Cerebellar nuclear complex (tissue), 1 donor: ENCODE results near the gene LDLRAD4.
"Not testable (repeated sequence)": the region's sequence is repeated elsewhere in the genome, so short reads cannot be mapped to it uniquely, and the experiment has no call there.

ENCODE experiments used
- DNase-seq, 2 experiments: peaks; one replicate each; lab custom pipeline; 2025; lab: John Stamatoyannopoulos, UW

Gene LDLRAD4

DNA sequence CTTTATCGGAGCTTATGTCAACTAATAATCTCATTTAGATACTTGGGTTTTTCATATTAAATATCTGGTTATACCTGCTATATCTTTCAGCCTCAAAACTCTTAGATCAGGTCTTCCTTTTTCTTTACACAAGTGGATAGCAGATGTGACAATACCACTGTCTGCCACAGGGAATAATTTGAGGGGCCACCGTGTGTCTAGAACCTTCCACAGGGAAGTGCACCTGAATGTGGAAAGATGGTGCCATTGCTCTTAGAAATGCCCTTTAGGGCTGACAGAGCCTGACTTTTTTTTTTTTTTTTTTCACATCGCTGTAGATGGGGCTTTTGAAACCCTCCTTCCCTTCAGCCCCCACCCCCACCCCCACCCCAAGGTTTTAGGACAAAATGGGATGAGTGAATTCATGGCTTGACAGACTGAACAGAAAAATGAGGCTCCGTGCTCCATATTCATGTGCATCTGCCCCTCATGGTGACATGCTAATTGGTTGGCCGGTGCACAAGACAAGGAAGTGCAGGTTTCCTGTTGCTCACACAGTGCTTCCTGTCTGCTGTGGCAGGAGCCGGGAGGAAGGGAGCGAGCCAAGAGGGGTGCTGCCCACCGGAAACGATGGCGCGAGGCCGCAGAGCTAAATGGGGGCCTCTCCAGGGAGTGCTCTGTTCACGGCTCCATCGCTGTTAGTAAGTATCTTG is 246.0 kb downstream of the LDLRAD4 start:
- no peak for DNase-seq

DNA sequence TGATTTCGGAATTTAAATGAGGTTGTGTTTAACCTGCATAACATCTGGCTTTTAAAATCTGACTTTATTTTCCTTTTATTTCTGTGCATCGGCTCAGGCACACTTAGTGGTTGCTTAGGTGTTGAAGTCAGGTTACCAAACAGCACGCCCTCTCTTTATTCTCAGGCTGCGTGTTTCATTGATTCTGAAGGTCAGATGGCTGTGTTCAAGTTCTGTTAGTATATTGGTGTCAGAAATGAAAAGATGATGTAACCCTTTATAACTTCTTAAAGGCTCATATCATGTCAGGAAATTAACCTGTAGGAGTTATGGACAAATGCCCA is 246.5 kb downstream of the LDLRAD4 start:
- DNase-seq: no peak

DNA sequence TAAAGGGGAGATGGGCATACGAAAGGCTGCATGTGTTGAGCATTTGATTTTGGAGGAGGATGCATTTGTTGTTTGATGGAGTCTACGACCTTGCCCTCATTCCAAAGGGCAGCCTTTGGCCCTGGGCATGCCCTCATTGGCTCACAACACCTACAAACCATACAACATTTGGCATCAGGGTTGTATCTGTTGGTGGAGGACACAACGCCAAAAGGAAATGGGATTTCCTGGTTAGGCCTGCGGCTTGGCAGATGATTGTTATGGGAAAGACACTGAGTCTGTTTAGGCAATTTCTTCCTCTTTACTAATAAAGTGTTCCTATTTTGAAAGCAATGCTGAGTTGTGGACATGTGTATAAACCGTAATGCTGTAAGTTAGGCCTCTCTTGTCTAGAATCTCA is 246.9 kb downstream of the LDLRAD4 start:
- DNase-seq: no peak

DNA sequence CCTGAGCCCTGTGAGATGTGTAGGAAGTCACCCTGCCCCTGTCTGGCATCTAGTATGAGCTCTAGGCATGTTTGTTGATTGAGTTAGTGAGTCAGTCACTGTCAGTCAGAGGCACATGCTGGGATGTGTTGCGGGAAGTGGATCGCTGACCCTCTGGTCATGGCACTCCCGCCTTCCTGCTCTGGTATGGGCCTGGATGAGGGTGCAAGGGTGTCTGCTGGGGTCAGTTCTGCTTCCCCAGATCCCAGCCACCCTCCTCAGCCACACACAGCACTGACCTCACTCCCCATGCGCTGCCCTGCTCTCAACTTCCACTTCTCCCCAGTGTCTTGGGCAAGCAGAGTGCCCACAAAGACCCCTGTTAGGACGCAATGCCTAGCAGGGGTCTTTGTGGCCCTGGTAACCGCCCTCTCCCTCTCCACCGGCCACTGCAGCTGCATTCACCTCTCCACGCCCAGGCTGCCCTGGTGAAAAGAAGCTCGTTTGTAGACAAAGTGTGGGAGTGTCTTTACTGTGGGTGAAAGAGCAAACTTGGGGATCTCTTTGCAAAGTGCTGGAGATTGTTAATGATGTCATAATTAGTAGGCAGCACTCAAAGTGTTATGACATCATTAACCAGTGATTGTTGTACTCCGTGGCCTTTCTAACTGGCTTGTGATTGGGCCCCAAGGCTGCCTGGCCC is 252.1 kb downstream of the LDLRAD4 start:
- DNase-seq: no peak

DNA sequence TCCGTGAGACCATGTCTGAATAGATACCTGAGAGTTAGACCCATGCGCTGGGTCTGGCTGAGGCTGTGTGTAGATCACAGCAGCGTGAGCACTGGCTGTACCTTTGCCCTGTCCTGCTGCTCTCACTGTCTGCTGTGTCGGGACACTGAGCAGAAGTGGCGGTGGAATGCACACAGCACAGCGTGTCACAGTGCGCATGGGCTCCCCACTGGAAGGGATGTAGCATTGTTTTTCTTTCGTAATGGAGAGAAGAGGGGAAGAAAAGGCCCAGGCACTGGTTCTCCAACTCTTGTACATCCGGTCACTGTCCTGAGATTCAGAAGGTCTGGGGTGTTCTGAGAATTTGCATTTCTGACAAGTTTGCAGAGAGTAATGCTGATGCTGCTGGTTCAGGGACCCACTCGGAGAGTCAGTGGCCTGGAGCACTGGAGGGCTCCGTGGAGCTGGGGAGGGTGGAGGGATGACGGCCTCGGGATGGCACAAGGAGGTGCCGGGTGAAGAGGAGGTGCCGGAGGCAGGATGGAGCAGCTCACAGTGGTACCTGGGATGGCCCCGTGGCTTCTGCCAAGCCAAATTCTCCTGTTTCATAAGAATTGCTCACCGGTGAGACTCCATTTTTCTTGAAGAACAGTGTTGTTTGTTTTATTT is 252.8 kb downstream of the LDLRAD4 start:
- DNase-seq: no peak

DNA sequence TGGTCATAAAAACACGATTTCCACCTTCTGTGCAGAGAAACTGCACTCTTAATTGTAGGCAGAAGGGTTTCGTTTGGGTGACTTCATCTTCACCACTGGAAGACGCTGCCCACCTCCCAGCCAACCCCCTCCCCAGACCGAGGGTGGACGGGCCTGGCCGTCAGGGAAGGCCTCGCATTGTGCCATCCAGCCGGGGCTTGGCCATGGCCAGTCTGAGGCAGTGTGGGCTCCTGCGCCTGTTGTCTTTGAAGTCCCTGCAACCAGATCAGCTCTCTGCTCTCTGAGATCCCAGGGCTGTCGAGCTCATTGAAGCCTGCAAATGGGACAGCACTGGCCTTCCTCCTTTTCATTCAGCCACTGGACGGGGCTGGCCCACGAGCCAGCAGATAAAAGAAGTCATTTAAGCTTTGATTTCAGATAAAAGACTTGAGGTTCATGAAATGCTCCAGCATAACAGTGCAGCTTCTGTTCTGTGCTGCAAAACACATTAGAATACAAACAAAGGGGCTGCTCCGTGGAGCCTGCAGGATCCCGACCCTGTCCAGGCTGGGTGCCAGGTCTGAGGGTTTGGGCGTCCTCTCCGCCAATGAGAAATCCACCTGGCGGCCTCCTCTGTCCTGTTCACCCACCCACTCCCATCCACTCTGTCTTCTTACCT is 253.5 kb downstream of the LDLRAD4 start:
- no peak for DNase-seq

DNA sequence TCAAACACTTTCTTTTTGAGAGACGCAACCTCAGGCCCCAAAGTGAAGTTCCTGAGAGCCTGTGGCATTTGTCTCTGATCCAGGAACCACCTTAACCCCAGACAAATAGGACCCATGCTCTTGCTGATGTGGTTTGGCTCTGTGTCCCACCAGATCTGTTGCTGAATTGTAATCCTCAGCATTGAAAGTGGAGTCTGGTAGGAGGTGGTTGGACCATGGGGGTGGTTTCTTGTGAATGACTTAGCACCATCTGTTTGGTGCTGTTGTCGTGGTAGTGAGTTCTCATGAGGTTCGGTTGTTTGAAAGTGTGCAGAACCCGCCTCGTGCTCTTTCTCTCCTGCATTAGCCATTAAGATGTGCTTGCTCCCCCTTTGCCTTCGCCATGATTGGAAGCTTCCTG is 255.2 kb downstream of the LDLRAD4 start:
- no peak for DNase-seq

DNA sequence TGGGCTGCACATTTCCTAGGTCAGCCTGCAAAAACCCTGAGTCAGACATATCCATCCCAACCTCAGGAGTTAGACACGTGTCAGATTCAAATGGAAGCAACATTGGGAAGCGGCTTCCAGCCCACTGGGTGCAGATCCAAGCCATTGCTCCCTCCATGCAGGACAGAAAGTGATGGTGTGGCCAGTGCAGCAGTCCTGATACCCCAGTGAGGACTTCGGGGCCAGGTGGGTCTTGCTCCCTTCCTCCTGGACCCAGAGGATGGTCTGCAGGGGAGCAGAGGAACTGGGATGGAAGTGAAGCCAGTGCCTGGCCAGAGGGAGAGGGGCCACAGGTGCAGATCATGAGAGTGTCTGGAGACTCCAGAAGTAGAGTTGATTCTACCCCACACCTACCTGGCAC is 255.8 kb downstream of the LDLRAD4 start:
- DNase-seq: no peak

DNA sequence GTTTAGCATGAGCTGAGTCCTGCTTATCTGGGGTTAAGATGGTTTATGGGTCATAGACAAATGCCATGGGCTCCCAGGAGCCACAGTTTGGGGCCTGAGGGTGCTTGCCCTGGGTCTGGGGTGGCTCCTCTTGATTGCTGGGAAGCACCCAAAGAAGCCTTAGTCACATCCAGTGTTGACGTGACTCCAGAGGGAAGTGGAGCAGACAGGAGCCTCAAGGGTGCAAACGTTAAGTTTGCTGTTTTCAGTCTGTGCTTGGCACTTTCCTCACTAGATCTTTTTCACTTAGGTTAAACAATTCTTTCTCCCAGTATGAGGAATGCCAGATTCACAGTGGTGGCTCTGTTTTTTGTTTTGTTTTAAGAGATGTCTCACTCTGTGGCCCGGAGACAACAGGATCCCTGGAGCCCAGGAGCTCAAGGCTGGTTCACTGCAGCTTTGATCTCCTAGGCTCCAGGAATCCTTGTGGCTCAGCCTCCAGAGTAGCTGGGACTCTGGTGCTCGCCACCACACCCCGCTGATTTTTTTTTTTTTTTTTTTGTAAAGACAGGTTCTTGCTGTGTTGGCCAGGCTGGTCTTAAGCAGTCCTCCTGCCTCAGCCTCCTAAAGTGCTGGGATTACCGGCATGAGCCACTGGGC is 256.5 kb downstream of the LDLRAD4 start:
- no peak for DNase-seq

DNA sequence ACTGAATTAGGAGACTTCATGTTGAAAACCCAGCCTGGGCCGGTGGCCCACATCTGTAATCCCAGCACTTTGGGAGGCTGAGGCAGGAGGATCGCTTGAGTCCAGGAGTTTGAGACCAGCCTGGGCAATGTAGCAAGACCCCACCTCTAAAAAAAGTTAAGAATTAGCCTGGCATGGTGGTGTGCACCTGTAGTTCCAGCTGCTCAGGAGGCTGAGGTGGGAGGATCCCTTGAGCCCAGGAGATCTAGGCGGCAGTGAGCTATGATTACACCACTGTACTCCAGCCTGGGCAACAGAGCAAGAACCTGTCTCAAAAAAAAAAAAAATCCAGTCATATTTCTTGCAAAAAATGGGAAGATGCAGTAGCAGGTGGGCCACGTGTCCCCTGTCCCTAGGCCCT is 257.8 kb downstream of the LDLRAD4 start:
- not testable (repeated sequence) for DNase-seq

DNA sequence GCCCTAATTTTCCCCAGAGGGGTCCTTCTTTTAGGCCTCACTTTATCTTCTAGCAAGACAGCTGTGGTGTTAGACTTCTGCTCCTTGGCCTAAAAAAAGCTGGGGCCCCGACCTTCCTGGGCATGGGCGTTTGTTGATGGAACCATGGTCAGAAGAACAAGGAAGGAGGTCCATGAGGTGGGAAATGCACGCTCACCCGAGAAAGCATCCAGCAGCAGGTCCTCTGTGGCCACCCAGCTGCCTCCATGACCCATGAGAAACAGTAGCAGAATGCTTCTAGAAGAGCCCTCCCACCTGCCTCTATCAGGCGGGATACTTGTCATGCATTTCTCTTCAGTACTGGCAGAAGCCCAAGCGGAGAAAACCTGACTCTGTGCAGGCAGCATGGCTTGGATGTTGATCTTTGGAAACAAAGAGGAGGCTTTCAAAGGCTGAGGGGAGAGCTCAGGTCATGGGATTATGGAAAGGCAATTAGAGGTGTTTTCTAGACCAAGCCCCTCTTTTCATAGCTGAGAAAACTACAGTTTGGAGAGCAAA is 258.7 kb downstream of the LDLRAD4 start:
- no peak for DNase-seq

DNA sequence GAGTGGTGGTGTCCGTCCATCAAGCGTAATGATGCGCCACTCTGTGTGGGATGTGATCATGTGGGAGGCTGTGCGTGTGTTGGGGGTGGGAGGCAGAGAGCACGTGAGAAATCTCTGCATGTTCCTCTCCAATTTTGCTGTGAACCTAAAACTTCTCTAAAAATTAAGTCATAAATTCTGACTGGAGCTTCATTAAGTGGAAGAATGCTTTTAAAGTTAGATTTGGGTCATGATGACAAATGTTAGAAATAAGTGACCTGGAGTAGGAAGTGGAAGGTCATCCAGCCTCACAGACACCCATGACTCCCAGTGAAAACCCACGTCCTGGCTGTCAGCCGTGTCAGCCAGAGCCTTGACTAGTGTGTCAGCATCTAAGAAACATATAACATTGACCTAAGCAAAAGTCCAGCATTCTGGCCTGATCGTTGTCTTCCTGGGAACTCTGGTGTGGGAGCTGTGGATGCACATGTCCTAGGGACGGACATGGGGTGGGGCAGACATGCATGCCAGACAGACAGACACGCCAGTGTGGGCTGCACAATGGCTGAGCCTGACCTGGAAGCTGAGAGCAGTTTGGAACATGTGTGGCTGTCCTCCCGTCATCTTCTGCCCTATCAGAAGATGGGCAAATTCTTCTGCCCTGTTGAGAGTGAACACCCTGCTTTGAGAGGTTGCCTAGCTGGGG is 262.2 kb downstream of the LDLRAD4 start:
- no peak for DNase-seq

DNA sequence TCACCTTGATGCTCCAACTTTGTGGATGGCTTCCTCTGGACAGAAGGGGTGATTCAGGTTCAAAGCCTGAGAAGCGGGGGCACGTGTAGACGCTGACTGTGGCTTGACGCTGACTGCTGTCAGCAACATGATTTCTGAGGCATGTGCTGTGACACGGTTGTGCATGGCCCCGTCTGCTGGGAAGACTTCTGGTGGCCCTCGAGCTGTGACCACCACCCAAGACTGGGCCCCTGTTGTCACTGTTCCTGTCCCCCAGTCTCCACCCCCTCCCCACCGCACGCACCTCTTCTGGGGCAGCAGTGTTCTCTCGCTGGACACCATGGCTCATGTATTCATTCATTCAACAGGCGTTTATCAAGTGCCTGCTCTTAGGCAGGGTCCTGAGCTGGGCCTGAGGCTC is 262.8 kb downstream of the LDLRAD4 start:
- DNase-seq: no peak

DNA sequence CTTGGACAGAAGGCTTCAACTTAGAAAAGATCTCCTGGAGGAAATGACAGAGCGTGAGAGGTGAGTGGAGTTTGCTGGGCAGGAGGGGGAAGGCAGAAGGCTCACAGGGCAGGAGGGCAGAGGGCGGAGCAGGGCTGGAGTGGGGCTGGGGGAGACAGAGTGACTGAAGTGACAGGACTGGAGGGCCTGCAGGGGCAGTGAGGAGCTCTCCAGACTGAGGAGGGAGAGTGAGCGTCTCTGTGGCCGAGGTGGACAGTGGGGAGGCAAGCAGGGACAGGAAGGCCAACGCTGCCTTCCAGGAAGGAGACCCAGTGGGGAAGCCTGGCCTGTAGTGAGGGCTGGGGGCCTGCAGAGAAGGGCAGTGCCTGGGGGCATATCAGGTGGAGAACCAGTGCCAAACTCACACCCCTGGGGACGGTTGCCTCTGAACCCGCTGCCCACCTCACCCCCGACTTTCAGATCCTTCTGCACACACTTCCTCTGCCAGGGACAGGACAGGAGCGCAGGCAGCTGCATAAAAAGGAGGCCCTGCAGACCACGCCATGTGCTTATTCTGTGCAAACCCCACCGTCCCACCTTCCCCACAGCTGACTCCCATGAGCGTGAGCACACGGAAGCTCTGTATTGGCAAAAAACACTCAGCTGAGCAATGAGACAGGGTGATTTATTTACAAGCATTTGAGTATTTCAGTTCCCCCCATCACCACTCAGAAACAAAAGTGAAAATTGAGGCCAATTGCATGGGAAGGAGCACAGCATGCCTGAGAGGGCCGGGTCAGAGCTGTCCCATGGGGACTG is 263.5 kb downstream of the LDLRAD4 start:
- no peak for DNase-seq

DNA sequence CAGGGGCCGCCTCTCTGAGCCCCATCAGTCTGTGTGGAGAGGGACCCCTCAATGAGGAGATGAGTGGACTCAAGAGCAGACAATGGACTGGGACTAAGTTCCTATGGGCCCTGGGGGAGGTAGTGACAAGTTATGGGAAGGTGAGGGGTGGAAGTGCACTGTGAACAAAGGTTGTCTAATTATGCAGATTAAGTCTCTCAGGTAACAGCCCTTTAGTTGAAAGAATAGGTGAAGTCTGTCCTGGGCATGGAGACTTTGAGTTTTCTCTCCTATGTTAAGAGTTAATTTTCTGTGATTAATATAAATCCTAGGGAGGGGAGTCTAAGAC is 264.0 kb downstream of the LDLRAD4 start:
- no peak for DNase-seq

DNA sequence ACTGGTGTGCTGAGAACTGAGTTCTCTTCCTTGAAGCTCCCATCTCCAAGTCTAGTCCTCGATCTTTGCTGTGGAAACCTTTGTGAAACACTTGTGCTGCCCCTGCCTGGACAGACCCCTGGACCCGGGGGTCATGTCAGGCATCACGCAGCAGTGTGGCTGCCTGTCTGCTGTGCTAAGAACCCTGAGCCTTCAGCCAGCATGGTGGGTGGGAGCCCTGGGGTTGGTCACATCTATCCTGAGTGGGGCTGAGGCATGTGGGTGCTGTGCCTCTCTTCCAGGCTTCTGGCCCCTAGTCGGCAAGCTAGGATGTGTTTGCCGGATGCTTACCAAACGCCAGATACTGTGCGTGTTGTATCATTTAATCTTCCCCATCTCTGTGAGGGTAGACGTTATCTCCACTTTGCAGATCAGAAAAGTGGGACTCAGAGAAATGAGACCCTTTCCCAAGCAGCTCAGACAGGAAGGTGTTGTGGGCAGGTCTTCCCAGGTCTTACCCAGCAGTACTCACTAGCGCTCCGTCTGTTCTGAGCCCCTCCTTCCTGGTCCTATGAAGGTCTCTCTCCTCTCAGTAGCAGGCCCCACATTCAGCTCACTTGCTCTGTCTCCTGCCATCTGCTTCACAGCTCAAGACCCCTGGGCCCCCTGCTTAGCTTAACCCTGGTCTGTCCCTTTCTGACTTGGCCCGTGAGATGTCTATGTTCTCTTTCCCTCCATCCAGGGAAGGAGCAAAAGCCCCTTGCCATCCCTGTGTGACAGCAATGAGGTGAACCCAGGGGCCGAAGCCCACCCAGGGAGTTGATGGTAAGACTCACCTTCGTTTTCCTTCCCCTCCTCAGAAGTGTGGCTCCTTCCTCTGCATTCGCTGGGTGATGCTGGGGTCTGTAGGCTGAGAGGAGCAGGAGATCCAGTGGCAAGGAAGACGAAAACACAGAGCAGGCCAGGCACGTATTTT is 265.0 kb downstream of the LDLRAD4 start:
- no peak for DNase-seq

DNA sequence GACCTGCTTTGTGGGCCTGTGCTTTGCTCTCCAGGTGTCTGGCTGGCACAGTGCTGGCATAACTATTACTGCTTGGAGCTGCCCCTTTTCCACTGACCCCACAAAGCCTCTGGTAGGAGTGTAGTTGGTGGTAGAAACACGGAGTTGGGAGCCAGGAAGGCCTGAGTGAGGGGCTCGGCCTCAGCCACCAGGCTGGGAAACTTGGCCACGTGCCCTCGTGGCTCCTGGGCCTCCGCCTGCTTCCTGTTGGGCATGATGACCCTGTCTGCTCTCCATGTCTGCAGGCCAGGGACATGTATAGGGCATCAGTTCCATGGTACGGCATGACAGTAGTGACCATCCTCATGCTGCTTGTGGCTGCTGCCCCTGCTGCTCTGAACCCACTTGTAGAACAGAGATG is 266.6 kb downstream of the LDLRAD4 start:
- no peak for DNase-seq

DNA sequence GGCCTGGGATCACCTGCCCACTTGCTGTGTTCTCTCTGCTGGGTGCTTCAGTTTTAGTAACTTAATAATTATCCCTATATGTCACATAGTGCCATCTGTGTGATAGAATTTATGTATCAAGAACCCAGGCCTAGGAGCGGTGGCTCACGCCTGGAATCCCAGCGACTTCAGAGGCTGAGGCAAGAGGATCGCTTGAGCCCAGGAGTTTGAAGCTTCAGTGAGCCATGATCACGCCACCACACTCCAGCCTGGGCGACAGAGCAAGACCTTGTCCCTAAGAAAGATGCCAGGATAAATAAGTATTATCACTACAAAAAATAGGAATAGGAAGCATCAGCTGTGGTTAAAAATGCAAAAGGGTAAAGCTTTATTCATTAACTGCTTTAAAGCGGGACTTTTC is 267.0 kb downstream of the LDLRAD4 start:
- DNase-seq: no peak

DNA sequence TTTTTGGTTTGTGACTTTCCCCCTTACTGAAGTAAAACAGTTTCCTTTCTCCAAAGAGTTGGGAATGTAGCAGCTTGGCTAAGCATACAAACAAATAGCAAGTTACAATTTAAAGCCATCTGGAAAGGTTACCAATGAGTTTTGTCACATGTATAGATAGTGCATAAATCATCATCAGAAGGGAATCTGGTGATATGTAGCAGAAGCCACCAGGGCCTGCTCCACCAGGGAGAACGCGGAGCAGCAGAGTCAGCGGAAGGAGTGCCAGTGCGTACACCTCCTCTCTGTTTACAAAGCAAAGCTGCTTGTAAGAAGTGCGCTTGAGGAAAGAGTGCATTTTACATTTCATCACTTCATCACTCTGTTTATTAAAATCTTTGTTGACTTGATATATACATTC is 267.7 kb downstream of the LDLRAD4 start:
- DNase-seq: no peak

DNA sequence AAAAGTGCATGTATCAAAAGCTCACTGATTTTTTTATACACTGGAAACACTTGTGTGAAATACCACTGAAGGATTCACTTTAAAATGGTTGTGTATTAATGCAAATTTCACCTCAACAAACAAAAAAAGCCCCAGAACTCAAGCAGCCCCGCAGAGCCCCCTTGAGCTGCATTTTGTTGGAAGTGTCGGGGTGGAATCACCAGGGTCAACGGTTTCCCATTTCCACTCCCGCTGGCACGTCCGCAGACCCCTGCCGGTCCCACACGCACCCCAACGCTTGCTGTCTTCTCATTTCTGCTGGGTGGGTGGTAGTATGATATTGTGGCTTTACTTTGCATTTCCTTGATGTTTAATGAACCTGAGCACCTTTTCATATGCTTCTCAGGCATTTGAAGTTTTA is 268.1 kb downstream of the LDLRAD4 start:
- no peak for DNase-seq
